ENCODE data around the gene HAUS7. TPM values are rescaled to one million over a fixed set of nuclear protein-coding genes. Genes with fewer than 3 reads are reported as not detected.

HAUS7 gene
- total RNA-seq (10 to 100 TPM; 70.2 to 73.8 TPM), polyA plus RNA-seq (29.9 TPM)

GRCh38 chrX:153470411-153471363 is at the start of gene HAUS7:
HAUS7 (minus strand) TSS chrX:153470576; CDS start chrX:153470557, 19 bp downstream.
- DNase-seq, result peak; percentile 81 to 91 (median 83)
- peaks cover 5 to 27% (median 19%) of the 10 kb centered on the region in 3 donors for H3K4me1 Mint-ChIP-seq
- ChIA-PET CTCF (interaction anchor here (0.6 to 4.0 kb wide), 6 partner anchors 37 to 529 kb away, joined by 3 to 31 read pairs (median 4); no protein-coding TSS in a partner anchor), POLR2A (interaction anchor here (0.9 to 1.3 kb wide), 2 partner anchors 438 to 530 kb away, joined by 3 to 5 read pairs; no protein-coding TSS in a partner anchor)
- H3K27me3 Mint-ChIP-seq, result peaks cover 0 to 1% of the 10 kb centered on the region in 2 donors
- peaks cover 0 to 10% (median 0%) of the 10 kb centered on the region in 3 donors for H3K36me3 Mint-ChIP-seq
- peak within 1 kb of the TSS; percentile 59 for H3K27ac ChIP-seq (ENCODE audit: low read depth, low read length)
- H3K27me3 ChIP-seq (ENCODE audit: insufficient read depth, low read length, poor library complexity, severe bottlenecking), result no peaks in the 10 kb centered on the region
- no peaks in the 10 kb centered on the region for H3K9me3 Mint-ChIP-seq
- peaks cover 16% of the 10 kb centered on the region for H3K4me1 ChIP-seq (ENCODE audit: insufficient read depth, low read length)
- H3K4me3 ChIP-seq (ENCODE audit: low read length), result peak within 1 kb of the TSS; percentile 80
- no peaks in the 10 kb centered on the region for H3K36me3 ChIP-seq (ENCODE audit: insufficient read depth, low read length)
- no peaks in the 10 kb centered on the region for H3K9me3 ChIP-seq (ENCODE audit: low read length)
- H3K27ac Mint-ChIP-seq, result peak within 1 kb of the TSS; percentile 45 to 91 (median 76)
- H3K4me3 Mint-ChIP-seq, result peak within 1 kb of the TSS; percentile 79 to 92 (median 82)

- CTCF ChIA-PET, result no interaction called here
- H3K9me3 Mint-ChIP-seq, result no peaks in the 10 kb centered on the region
Measured at GRCh38 chrX:153519569-153520286, 49.4 kb upstream of the HAUS7 start.

DNA sequence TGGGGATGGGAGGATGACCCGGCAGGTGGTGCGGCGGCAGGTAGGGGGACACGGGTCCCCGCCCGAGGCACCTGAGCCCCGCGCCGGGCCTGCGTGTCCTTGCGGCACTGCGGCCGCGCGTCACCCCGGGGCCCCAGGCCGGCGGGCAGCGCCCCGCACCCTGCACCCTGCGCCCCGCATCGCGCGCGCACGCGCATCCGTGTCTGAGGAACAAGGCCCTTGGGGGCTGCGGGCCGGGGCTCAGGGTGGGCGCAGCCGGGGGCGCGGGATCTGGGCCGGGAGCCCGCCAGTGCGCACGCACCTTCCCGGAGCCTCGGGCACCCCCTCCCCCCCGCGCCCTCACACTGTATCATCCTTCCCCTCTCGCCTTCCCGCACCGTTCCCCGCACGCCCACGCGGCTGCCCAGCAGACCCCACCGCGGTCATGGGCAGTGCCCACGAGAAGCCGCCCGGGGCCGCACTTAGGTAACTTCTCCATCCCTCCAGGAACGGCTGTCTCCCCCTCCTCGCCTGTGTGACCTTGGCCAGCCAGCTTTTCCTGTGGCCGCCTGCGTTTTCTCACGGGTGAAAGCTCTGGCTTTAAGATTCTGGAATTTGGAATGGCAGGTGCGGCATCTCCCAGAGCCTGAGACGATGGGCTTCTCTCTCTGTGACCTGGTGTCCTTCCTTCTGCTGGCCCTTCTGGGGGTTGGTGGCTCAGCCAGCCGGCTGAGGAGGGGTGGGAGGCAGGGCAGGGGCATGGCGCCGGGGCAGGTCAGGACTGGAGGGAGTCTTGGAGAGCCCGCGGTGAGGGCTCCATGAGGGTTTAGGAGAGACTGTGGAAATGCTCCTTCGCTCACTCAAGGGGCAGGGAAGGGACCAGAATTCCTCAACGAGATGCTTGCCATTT is 47.8 kb upstream of the HAUS7 start:
- DNase-seq, result no peak
- Mint-ChIP-seq H3K27ac (no peak overlapping the region), H3K36me3 (no peaks in the 10 kb centered on the region), H3K4me3 (no peak overlapping the region), H3K27me3 (peaks cover 16 to 17% of the 10 kb centered on the region in 2 donors), H3K9me3 (no peaks in the 10 kb centered on the region), H3K4me1 (peaks cover 0 to 7% (median 0%) of the 10 kb centered on the region in 3 donors)
- POLR2A ChIA-PET, result no interaction called here
- Histone ChIP-seq H3K4me1 (ENCODE audit: insufficient read depth, low read length) (no peaks in the 10 kb centered on the region), H3K9me3 (ENCODE audit: low read length) (no peaks in the 10 kb centered on the region), H3K27ac (ENCODE audit: low read depth, low read length) (no peak overlapping the region), H3K27me3 (ENCODE audit: insufficient read depth, low read length, poor library complexity, severe bottlenecking) (no peaks in the 10 kb centered on the region), H3K36me3 (ENCODE audit: insufficient read depth, low read length) (no peaks in the 10 kb centered on the region), H3K4me3 (ENCODE audit: low read length) (no peak overlapping the region)
- CTCF ChIA-PET, result no interaction called here

More at GRCh38 chrX:153519569-153520286, 49.4 kb upstream of the HAUS7 start:
- H3K4me1 Mint-ChIP-seq, result peaks cover 0 to 7% (median 0%) of the 10 kb centered on the region in 3 donors
- H3K4me3 Mint-ChIP-seq, result no peak overlapping the region
- no peak for DNase-seq
- H3K27ac ChIP-seq (ENCODE audit: low read depth, low read length), result no peak overlapping the region
- no peaks in the 10 kb centered on the region for H3K36me3 ChIP-seq (ENCODE audit: insufficient read depth, low read length)
- H3K27ac Mint-ChIP-seq, result no peak overlapping the region
- POLR2A ChIA-PET, result no interaction called here
- no peaks in the 10 kb centered on the region for H3K27me3 ChIP-seq (ENCODE audit: insufficient read depth, low read length, poor library complexity, severe bottlenecking)
- peaks cover 16 to 20% of the 10 kb centered on the region in 2 donors for H3K27me3 Mint-ChIP-seq
- H3K4me3 ChIP-seq (ENCODE audit: low read length), result no peak overlapping the region
- no peaks in the 10 kb centered on the region for H3K36me3 Mint-ChIP-seq
- H3K9me3 ChIP-seq (ENCODE audit: low read length), result no peaks in the 10 kb centered on the region
- H3K4me1 ChIP-seq (ENCODE audit: insufficient read depth, low read length), result no peaks in the 10 kb centered on the region

GRCh38 chrX:153517423-153517822 is 47.0 kb upstream of the HAUS7 start, which contains the start of gene ATP2B3:
ATP2B3 (plus strand) TSS chrX:153517642; CDS start chrX:153536248, 18,606 bp downstream.
- H3K4me3 ChIP-seq (ENCODE audit: low read length), result no peak within 1 kb of the TSS
- no peaks in the 10 kb centered on the region for H3K4me1 ChIP-seq (ENCODE audit: insufficient read depth, low read length)
- ChIA-PET POLR2A (no interaction called here), CTCF (interaction anchor here (1.5 kb wide), 1 partner anchor 10 kb away, joined by 4 read pairs; no protein-coding TSS in a partner anchor)
- Mint-ChIP-seq H3K36me3 (no peaks in the 10 kb centered on the region), H3K27me3 (peaks cover 16 to 17% of the 10 kb centered on the region in 2 donors), H3K9me3 (no peaks in the 10 kb centered on the region), H3K27ac (no peak within 1 kb of the TSS), H3K4me3 (no peak within 1 kb of the TSS), H3K4me1 (peaks cover 0 to 7% (median 0%) of the 10 kb centered on the region in 3 donors)
- H3K36me3 ChIP-seq (ENCODE audit: insufficient read depth, low read length), result no peaks in the 10 kb centered on the region
- H3K27ac ChIP-seq (ENCODE audit: low read depth, low read length), result no peak within 1 kb of the TSS
- no peak for DNase-seq
- H3K9me3 ChIP-seq (ENCODE audit: low read length), result no peaks in the 10 kb centered on the region
- H3K27me3 ChIP-seq (ENCODE audit: insufficient read depth, low read length, poor library complexity, severe bottlenecking), result no peaks in the 10 kb centered on the region

DNA sequence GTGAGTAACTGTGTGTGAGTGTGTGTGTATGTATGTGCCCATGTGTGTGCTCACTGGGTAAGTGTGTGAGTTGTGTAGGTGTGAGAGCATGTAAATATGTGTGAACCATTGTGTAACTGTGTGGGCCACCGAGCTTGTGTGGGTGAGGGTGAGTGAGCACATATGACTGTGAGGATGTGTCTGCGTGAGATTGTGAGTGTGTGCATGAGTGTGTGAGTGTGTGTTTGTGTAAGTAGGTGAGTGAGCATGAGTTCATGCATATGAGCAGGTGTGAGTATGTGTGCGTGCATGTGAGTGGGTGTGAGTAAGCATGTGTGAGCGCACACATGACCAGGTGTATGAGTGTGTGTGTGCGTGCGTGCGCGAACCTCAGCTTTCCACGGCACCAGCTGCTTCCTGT is 45.7 kb upstream of the HAUS7 start:
- ChIA-PET POLR2A (no interaction called here), CTCF (interaction anchor here (1.5 kb wide), 1 partner anchor 11 kb away, joined by 4 read pairs; no protein-coding TSS in a partner anchor)
- no peaks in the 10 kb centered on the region for H3K9me3 ChIP-seq (ENCODE audit: low read length)

DNA sequence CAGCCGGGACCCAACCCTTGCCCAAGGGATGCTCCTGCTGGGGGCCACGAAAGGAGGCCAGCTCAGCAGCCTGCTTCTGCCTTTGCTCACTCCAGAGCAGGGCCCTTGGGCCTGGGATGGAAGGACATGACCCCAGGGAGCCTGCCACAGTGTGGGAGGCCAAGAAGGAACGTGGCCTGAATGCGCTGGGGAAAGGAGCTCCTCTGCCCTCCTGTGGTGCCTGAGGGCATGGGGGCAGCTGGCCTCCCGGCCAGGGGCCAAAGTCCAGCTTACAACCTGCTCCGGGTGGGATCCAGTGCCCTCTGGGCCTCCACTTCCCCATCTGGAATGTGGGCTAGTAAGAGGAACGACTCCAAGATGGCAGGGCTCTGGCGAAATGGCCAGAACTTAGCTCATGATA is 45.1 kb upstream of the HAUS7 start:
- Mint-ChIP-seq H3K27ac (no peak overlapping the region), H3K27me3 (peaks cover 15 to 16% of the 10 kb centered on the region in 2 donors), H3K9me3 (no peaks in the 10 kb centered on the region), H3K4me3 (peak overlapping the region in 1 of 7 donors; percentile 52), H3K36me3 (no peaks in the 10 kb centered on the region), H3K4me1 (peaks cover 0 to 7% (median 0%) of the 10 kb centered on the region in 3 donors)
- no peak for DNase-seq
- Histone ChIP-seq H3K27me3 (ENCODE audit: insufficient read depth, low read length, poor library complexity, severe bottlenecking) (no peaks in the 10 kb centered on the region), H3K27ac (ENCODE audit: low read depth, low read length) (no peak overlapping the region), H3K4me1 (ENCODE audit: insufficient read depth, low read length) (no peaks in the 10 kb centered on the region), H3K9me3 (ENCODE audit: low read length) (no peaks in the 10 kb centered on the region), H3K4me3 (ENCODE audit: low read length) (no peak overlapping the region), H3K36me3 (ENCODE audit: insufficient read depth, low read length) (no peaks in the 10 kb centered on the region)
- ChIA-PET POLR2A (no interaction called here), CTCF (no interaction called here)

More for the DNA sequence above, 45.7 kb upstream of the HAUS7 start:
- Histone ChIP-seq H3K36me3 (ENCODE audit: insufficient read depth, low read length) (no peaks in the 10 kb centered on the region), H3K4me3 (ENCODE audit: low read length) (no peak overlapping the region), H3K27me3 (ENCODE audit: insufficient read depth, low read length, poor library complexity, severe bottlenecking) (no peaks in the 10 kb centered on the region), H3K4me1 (ENCODE audit: insufficient read depth, low read length) (no peaks in the 10 kb centered on the region), H3K27ac (ENCODE audit: low read depth, low read length) (no peak overlapping the region)
- Mint-ChIP-seq H3K36me3 (no peaks in the 10 kb centered on the region), H3K9me3 (no peaks in the 10 kb centered on the region), H3K27me3 (peaks cover 16% of the 10 kb centered on the region in 2 donors), H3K4me3 (no peak overlapping the region), H3K4me1 (peaks cover 0 to 7% (median 0%) of the 10 kb centered on the region in 3 donors), H3K27ac (peak overlapping the region in 1 of 8 donors; percentile 3)
- no peak for DNase-seq

- H3K4me3 ChIP-seq (ENCODE audit: low read length), result no peak overlapping the region
- no peak overlapping the region for H3K4me3 Mint-ChIP-seq
- H3K4me1 ChIP-seq (ENCODE audit: insufficient read depth, low read length), result no peaks in the 10 kb centered on the region
- no peak overlapping the region for H3K27ac Mint-ChIP-seq
- H3K36me3 Mint-ChIP-seq, result no peaks in the 10 kb centered on the region
- H3K27me3 ChIP-seq (ENCODE audit: insufficient read depth, low read length, poor library complexity, severe bottlenecking), result no peaks in the 10 kb centered on the region
- no peaks in the 10 kb centered on the region for H3K9me3 ChIP-seq (ENCODE audit: low read length)
- ChIA-PET CTCF (no interaction called here), POLR2A (no interaction called here)
- no peak overlapping the region for H3K27ac ChIP-seq (ENCODE audit: low read depth, low read length)
- H3K9me3 Mint-ChIP-seq, result no peaks in the 10 kb centered on the region
- peaks cover 10 to 17% of the 10 kb centered on the region in 2 donors for H3K27me3 Mint-ChIP-seq
- no peaks in the 10 kb centered on the region for H3K36me3 ChIP-seq (ENCODE audit: insufficient read depth, low read length)
- H3K4me1 Mint-ChIP-seq, result peaks cover 0 to 7% (median 0%) of the 10 kb centered on the region in 3 donors
- no peak for DNase-seq
Measured at GRCh38 chrX:153514259-153514658, 43.9 kb upstream of the HAUS7 start.
